Loucy (cell line): ENCODE data around the gene CSNK1G2.

Experiments
- H2AFZ ChIP-seq: fragments of 200-600 bp; sonication (generic); 2 replicates; pipeline ENCODE4 v1.6.0; 2016; ENCODE audit warnings: antibody characterized with exemption, mild to moderate bottlenecking, low read length, moderate library complexity
- H3F3A ChIP-seq: fragments of 200-600 bp; 2 replicates; pipeline ENCODE4 v1.6.0; 2016; ENCODE audit warnings: antibody characterized with exemption, low read depth, mild to moderate bottlenecking
- H3K27me3 ChIP-seq: fragments of 200-600 bp; sonication (generic); 2 replicates; pipeline ENCODE4 v1.6.1; 2014; ENCODE audit warnings: low read length, mild to moderate bottlenecking; ENCODE audit not compliant: insufficient read depth, poor library complexity, severe bottlenecking
- H3K36me3 ChIP-seq: fragments of 200-600 bp; sonication (generic); 2 replicates; pipeline ENCODE4 v1.6.1; 2016; ENCODE audit warnings: low read length; ENCODE audit not compliant: insufficient read depth
- H3K4me1 ChIP-seq: fragments of 200-600 bp; sonication (generic); 2 replicates; pipeline ENCODE4 v1.5.1; 2014; ENCODE audit warnings: low read length, mild to moderate bottlenecking; ENCODE audit not compliant: insufficient read depth, poor library complexity, severe bottlenecking
- H3K4me2 ChIP-seq: fragments of 200-600 bp; sonication (generic); 2 replicates; pipeline ENCODE4 v1.6.0; 2014; ENCODE audit warnings: antibody characterized with exemption, low read length, low read depth, mild to moderate bottlenecking; ENCODE audit not compliant: poor library complexity, severe bottlenecking
- H3K4me3 ChIP-seq: fragments of 200-600 bp; sonication (generic); 2 replicates; pipeline ENCODE4 v1.5.1; 2014; ENCODE audit warnings: low read length, mild to moderate bottlenecking, mixed read lengths; ENCODE audit not compliant: poor library complexity, severe bottlenecking
- H3K79me2 ChIP-seq: fragments of 200-600 bp; sonication (generic); 2 replicates; pipeline ENCODE4 v1.6.1; 2014; ENCODE audit warnings: low read length; ENCODE audit not compliant: insufficient read depth
- H3K9ac ChIP-seq: fragments of 200-600 bp; sonication (generic); 2 replicates; pipeline ENCODE4 v1.6.0; 2014; ENCODE audit warnings: mild to moderate bottlenecking, low read depth, low read length, moderate library complexity; ENCODE audit not compliant: poor library complexity, severe bottlenecking
- H3K9me2 ChIP-seq: fragments of 200-600 bp; sonication (generic); replicated peaks from 2 replicates; pipeline ENCODE4 v1.6.1; 2016; ENCODE audit warnings: low read depth, low read length, mixed read lengths
- H3K9me3 ChIP-seq: fragments of 200-600 bp; sonication (generic); 2 replicates; pipeline ENCODE4 v1.6.1; 2014; ENCODE audit warnings: mild to moderate bottlenecking, antibody characterized with exemption, low read length, low read depth; ENCODE audit not compliant: insufficient read depth
- H4K20me1 ChIP-seq: fragments of 200-600 bp; sonication (generic); 2 replicates; pipeline ENCODE4 v1.6.0; 2014; ENCODE audit warnings: antibody characterized with exemption, low read length, mild to moderate bottlenecking; ENCODE audit not compliant: insufficient read depth, poor library complexity, severe bottlenecking
- CTCF ChIP-seq: fragments of 200-600 bp; sonication (generic); conservative IDR thresholded peaks from 2 replicates; pipeline ENCODE4 v1.5.1; 2014; ENCODE audit warnings: mild to moderate bottlenecking, antibody characterized with exemption, low read length
- EZH2phosphoT487 ChIP-seq: fragments of 200-600 bp; IDR thresholded peaks from 2 replicates; pipeline ENCODE4 v1.6.1; 2018; ENCODE audit warnings: antibody characterized with exemption, mild to moderate bottlenecking, moderate library complexity, borderline replicate concordance

Gene CSNK1G2

GRCh38 chr19:2026770-2027169 lies 85.8 kb downstream of the CSNK1G2 start:
- no peaks in the 10 kb centered on the region for H3K9me3 ChIP-seq
- TF ChIP-seq EZH2phosphoT487: no peak
- TF ChIP-seq CTCF: no peak
- H3K9me2 ChIP-seq: no peaks in the 10 kb centered on the region
- H3K4me1 ChIP-seq: no peaks in the 10 kb centered on the region
- H3K4me3 ChIP-seq: no peak overlapping the region
- H2AFZ ChIP-seq: no peak overlapping the region
- H3K9ac ChIP-seq: no peak overlapping the region
- H3K79me2 ChIP-seq: no peaks in the 10 kb centered on the region
- H3K36me3 ChIP-seq: no peaks in the 10 kb centered on the region
- no peaks in the 10 kb centered on the region for H4K20me1 ChIP-seq
- no peaks in the 10 kb centered on the region for H3K27me3 ChIP-seq
- H3F3A ChIP-seq: no peaks in the 10 kb centered on the region
- no peak overlapping the region for H3K4me2 ChIP-seq

- Histone ChIP-seq H3K36me3 (no peaks in the 10 kb centered on the region), H3F3A (no peaks in the 10 kb centered on the region), H3K79me2 (no peaks in the 10 kb centered on the region), H3K4me1 (peaks cover 5% of the 10 kb centered on the region), H3K9ac (no peak overlapping the region), H3K4me3 (no peak overlapping the region), H3K9me3 (no peaks in the 10 kb centered on the region), H3K27me3 (no peaks in the 10 kb centered on the region), H3K4me2 (no peak overlapping the region), H3K9me2 (no peaks in the 10 kb centered on the region), H4K20me1 (no peaks in the 10 kb centered on the region), H2AFZ (no peak overlapping the region)
- TF ChIP-seq CTCF (no peak), EZH2phosphoT487 (no peak)
Measured at GRCh38 chr19:2027361-2027760, 86.4 kb downstream of the CSNK1G2 start.
